EL (cell line): Measurements from ENCODE around the gene DOC2B.

Experiments used
- DNase-seq: peaks from one replicate; pipeline ENCODE4 v3.0.0-alpha.2; 2016

The DOC2B gene

DNA sequence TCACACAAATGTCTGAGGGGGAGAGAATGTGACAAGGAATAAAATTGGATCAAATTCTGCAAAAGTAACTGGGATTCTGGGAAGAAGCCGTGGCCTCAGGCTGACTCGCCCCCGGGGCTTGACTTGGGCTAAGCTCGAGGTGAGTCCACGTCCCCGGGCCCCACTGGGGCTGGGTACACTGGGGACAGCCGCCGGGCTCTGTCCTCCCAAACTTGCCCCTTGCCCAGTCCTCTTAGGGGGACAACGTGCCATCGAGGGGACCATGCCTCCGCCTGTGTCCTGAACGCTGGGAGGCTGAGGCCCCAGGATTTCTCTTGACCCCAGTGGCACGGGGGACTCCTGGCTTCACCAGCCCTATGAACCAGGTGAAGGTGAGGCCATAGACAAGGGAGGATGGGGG is 21.1 kb downstream of the DOC2B start:
- no peak for DNase-seq

- DNase-seq: no peak
Observed at GRCh38 chr17:159609-160008, 21.8 kb downstream of the DOC2B start.

DNA sequence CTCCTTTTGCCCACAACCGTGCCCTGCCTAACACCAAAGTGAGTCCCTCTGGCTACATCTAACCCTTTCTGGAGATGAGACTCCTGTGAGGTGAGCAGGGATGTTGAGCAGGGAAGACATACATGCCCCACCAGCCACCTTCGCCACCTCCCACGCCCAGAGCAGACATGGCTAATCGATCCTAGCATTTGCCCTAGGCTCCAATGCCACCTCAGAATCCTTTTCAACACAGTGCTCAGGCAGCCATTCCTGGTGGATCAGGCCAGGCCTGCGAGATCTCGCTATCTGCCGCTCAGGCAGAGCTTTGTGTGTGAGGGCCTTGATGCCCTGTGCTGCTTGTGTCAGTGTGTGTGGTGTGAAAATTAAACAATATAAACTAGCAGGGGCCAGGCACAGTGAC is 23.1 kb downstream of the DOC2B start:
- DNase-seq: no peak

GRCh38 chr17:157901-158300 is 23.5 kb downstream of the DOC2B start:
- no peak for DNase-seq

DNA sequence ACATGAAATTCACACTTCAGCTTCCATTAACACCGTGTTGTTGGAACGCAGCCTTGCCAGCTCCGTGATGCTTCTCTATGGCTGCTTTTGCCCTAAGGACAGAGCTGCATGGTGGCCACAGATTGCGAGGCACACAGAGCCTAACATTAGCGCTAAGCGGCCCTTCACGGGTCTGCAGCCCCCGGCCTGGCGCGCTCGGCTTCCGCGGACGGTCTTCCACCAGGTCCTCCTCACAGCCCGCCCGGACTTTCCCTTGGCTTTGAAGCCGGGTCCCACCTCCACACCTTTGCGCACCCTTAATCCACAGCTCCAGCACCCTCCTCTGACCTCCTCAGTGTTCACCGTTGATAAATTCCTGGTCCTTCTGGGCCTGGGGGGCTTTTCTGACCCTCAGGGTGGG is 24.5 kb downstream of the DOC2B start:
- DNase-seq: no peak

DNA sequence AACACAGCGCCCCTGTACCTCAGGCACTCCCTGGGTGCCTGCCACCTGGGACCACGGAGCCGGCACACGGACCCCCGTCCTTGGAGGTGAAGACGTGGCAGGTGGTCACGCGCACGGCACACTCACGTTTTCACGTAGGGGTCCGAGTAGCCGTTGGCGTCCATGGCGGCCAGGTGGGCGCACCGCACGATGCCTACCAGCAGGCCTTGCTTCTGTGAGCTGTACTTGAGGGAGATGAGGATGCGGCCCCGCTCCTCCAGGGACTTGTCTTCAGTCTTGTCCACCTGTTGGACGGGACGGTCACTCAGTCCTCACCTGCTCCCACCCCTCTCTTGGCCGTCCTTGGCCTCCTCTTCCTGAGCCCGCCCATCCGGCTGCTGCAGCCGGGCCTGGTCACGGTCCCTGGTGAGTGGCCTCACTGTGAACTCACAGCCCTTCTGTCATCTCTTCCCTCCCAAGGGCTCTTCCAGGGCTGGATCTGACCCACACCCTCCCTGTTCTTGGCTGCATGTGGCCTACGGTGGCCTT is 25.3 kb downstream of the DOC2B start:
- DNase-seq: no peak

DNA sequence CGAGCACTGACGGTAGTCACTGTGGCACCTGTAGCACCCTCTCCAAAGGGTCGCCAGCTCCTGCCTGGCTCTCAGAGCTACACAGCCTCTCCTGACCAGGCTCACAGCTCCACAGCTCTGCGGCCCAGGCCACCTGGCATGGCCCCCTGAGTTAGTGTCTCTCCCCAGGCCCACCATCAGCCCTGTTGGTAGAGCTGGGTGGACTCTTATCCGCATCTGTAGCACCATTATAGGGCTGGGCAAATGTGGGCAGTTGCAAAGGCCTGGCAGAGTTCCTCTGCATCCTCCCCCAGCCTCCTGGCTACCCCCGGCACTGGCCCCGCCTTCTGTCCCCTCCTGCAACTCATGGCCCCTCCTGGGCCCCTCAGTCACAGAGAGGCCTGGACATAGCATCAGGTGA is 25.9 kb downstream of the DOC2B start:
- DNase-seq: no peak

GRCh38 chr17:153851-154250 is 27.6 kb downstream of the DOC2B start:
- DNase-seq: no peak

GRCh38 chr17:152860-153420 is 28.5 kb downstream of the DOC2B start:
- no peak for DNase-seq

- peak; percentile 38 for DNase-seq
Observed at GRCh38 chr17:151886-152859, 29.3 kb downstream of the DOC2B start.

DNA sequence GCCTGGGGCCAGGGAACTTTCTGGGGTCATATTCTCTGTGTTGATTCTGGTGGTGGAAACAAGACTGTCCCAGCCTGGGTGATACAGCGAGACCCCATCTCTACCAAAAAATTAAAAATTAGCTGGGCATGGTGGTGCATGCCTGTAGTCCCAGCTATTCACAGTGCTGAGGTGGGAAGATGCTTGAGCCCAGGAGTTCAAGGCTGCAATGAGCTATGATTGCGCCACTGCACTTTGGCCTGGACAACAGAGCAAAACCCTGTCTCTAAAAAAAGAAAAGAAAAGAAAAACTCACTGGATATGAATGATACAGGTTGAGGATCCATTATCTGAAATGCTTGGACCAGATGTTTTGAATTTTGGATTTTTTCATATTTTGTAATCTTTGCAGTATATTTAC is 30.4 kb downstream of the DOC2B start:
- no peak for DNase-seq

GRCh38 chr17:149897-150584 is 31.4 kb downstream of the DOC2B start:
- DNase-seq: no peak

- DNase-seq: no peak
Observed at GRCh38 chr17:149231-149630, 32.2 kb downstream of the DOC2B start.

DNA sequence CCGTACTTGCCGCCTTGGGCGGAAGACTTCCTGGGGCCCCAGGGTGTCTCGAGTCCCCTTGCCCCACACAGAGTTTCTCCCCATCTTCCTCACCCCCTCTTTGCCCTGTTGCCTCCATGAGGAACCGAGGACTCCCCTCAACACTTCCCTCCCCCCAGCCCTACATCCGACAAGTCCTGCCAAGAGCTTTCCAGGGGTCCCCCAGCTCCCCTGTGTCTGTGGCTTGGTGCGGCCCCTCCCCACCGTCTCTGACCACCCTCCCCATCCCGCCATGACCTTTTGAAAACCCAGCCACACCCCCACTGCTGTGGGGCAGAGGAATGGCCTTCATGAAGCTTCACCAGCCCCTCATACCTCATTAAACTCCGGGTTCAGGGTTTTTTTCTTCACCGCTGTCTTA is 32.7 kb downstream of the DOC2B start:
- DNase-seq: no peak

DNA sequence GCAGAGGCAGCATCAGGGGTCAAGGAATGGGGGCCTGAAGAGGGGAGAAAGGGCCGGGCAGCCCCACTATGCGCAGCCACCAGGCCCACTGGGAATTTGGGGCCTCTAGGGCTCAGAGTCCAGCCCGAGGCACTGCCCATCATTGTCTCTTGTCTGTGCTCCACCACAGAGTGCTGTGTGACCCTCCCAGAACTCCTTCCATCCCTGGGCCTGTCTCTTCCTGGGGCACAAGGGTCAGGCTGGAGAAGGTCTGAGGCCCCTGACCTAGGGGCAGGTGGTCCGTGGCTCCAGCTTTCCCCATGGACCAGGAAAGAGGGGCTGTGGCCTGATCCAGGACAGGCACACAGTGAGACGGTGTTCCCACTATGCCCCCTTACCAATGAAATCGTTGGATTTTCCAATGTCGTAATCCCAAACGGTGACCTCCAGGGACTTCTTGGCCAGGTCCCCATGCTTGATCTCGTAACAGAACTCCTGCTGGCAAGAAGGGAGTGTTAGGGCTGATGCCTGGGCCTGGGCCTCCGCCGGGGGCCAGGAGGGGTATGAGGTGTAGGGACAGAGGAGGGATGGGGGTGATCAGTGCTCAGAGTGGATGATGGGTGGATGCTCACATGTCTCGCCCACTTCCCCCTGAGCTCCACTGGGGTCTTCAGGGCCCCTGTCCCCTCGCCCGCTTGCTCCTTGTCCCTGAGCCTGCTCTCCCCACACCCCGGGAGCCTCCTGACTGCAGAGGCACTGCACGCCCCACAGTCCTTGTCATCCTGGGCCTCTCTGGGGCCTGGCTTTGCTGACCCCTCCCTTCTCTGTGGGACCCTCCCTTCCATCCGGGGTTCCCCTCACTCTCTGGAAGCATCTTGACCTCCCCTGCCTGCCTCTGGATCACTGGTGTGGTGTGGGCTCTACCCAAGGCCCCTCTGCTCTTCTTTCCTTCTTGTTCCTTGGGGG is 33.4 kb downstream of the DOC2B start:
- DNase-seq: no peak

GRCh38 chr17:146983-147761 is 34.3 kb downstream of the DOC2B start:
- DNase-seq: no peak

GRCh38 chr17:146546-146945 is 34.9 kb downstream of the DOC2B start:
- DNase-seq: no peak

GRCh38 chr17:145671-146541 is 35.5 kb downstream of the DOC2B start:
- DNase-seq: no peak

DNA sequence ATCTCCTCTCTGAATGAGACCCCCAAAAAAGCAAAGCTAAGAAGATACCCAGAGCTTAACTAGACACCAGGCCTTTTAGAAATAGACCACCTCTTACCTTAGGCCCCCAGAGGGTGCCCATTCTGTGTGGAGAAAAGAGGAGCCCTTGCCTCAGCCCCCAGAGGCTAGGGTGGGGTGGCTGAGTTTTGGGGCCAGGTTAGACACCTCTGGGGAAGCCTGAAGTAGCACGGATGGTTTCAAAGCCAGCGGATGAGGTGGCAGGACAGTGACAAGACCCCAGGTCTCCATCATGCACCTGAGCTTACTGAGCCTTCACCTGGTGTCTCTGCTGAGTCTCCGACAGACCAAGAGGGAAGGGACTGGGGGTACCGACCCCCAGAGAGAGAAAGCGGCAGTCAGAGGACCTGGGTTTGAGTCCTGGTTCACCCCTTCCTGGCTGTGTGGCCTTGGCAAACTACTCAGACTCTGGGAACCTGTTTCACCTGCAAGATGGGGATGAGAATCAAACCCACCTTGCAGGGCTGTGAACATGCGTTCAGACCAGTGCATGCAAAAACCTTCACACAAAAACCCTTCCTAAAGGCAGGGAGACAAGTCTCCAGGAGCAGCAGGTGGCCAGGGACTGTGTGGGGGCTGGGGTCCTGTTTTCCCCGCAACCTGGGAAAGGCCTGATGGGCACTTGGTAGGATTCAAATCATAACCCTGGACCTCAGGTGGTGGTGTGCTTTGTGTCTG is 36.3 kb downstream of the DOC2B start:
- no peak for DNase-seq

GRCh38 chr17:143785-144281 is 37.6 kb downstream of the DOC2B start:
- DNase-seq: peak; percentile 66
